Pons (tissue), 1 donor: ENCODE results near the gene TOMM40L.

Source experiments
- DNase-seq: peaks from one replicate; pipeline ENCODE4 v3.0.0-alpha.2; 2016; ENCODE audit warnings: low spot score

Gene TOMM40L

DNA sequence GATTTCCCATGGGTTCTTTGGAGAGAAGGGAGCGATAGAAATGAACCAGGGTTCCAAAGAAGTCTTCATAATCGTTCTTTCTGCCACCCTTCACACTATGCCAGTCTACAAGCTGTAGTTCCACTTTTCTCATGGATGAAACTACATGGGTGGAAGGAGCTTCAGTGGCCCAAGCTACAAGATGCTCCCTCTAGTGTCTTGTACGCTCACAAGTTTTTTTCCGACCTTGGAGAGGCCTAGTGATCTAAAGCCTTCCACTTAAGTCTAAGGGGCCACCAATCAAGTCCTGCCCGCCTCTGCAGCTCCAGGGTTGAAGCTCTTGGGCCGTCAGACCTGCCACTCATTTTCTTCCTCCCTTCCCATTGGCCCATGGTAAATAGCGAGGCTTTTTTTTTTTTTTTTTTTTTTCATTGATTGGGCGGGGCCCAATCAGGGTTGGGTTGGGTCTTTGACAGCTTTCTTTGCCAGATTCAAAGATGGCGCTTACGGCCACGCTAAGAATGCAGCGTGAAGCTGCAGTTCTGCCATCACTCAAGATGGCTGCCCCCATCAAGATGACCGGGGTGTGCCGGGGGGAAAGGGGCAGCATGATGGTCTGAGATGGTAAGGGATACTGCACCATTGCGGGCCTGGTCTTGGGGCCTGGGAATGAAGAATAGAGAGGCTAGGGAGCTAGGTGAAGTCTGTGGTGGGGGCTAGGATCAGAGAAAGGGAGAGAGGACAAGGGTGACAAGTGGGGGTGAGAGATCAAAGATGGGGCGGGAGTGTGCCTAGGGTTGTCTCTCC lies at the start of gene TOMM40L:
Gene TOMM40L (plus strand): TSS at position 527 of the 786 bp plus-strand sequence. CDS start 430 bp downstream, outside the sequence.
- peak; percentile 99 for DNase-seq

DNA sequence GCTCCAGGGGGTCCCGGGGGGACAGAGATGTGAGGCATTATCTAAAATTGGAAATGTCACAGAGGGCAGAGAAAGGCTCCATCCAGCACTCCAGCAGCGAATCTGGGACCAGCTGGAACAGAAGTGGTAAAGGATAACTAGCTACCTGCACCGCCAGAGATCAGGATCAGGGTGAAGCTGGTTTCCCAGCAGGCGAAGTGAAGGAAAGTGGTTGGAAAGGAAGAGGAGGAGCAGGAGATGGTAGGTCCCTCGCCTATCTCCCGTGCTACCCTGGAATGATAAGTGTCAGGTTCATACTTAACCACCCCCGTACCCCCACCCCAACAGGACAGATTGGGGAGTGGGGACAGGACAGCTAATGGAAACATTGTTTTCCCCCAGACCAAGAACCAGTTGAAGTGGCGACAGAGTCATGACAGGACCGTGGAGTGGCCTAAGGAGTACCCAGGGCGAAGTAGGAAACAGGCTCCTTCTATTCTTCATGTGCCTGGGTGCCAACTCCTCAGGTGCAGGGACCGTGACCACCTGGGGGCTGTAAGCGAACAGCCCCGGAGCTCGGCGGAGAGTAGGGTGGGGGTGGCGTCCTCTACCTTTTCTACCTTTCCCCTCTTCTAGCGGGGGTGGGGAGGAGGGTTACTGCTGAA lies 49.3 kb upstream of the TOMM40L start:
- DNase-seq, result no peak

DNA sequence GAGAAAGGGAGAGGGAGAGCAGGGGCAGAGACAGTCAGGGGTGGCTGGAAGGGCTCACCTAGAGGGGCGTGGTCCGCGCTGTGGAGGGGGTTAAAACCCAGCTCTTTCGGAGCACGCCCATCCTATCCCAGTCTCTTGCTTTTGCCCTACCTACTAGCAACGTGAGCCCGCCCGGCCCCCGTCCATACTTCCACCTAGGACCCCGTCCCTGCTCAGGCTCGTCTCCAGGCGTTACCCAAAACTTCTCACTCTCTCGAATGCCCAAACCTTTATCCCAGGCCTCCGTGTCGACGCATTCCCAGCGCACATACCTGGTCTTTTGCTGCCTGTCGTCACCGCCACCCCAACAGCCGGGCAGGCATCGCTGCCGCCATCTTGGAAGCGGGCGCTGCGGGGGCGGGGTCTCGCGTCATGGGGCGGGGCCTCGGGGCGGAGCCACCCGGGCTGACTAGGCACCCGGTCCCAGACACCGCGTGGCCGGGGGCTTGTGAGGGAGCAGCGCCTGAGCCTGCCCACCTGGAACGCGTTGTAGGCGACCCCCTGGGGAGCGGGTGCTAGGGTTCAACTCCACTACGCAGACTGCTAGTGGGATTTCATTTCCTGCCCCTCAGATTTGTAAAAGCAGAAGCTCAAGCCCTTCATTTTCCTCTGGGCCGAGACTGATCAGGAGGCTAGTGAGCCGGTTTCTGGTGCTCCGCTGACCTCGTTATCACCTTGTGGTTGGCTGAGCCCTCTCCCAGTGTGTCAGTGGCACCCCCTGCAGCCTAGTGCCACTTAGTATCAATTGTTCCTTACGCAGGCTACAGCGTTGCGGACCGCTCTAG lies 48.5 kb upstream of the TOMM40L start, which contains the start of gene B4GALT3:
Gene B4GALT3 (minus strand): TSS at position 396 of the 824 bp plus-strand sequence. CDS start 1,447 bp downstream, outside the sequence.
- DNase-seq, result peak; percentile 75

DNA sequence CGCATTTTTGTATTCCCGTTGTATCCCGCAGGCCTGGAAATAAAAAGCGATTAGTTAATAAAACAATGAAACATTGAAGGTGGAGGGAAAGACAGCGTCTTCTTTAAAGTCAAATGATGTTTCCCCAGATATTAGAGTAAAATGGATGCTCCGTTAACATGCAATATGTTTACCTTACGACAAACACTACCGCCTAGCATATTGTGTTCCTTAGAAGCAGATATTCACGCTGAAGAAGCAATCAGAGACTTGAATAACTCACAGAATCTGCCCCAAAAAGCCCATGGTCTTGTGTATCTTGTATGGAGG lies 48.0 kb upstream of the TOMM40L start:
- no peak for DNase-seq

DNA sequence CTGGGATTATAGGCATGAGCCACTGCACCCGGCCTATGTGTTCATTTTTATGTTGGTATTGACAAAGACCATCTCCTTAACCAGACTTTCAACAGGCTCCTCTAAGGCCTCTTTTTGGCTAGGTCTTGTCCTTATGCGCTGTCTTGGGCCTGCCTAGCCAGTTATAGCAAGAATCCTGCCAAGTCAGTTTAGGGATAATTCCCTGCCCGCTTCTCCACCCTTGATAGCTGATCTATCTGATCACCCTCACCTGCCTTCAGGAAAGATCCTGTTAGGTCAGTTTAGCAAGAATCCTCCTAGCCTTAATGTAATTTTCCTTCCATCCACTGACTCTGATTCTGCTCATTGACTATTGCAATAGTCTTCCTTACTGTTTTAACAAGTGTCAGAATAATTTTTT lies 46.2 kb upstream of the TOMM40L start:
- no peak for DNase-seq

DNA sequence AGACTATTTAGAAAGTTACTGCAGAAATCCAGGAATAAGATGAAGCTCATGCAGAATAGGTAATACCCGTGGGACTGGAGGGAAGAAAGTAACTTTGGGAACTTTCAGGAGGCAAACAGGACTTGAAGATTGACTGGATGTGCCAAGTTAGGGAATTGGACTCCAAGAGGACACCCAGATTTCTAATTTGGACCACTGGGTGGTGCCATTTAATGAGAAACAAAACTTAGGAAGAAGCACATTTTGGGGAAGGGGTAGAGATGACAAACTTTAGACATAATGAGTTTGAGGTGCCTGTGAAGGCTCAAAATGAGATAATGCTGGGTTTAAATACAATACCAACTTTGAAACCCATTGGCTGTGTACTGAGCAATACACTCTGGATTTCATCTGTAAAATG lies 45.2 kb upstream of the TOMM40L start:
- no peak for DNase-seq

DNA sequence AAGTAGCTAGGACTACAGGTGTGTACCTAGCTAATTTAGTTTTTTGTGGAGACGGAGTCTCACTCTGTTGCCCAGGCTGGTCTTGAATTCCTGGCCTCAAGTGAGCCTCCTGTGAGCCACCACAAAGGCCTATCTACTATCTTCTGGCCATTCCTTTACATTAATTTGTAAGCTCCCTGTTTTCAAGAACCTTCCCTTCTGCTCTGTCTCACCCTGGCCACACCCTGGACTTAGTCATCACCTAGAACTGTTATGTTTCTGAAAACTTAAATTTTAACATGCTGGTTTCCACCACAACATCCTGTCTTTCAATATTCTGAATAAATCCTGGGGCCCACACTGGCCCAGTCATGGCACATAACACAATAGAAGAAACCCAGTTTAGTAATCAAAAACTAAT lies 43.6 kb upstream of the TOMM40L start:
- no peak for DNase-seq

DNA sequence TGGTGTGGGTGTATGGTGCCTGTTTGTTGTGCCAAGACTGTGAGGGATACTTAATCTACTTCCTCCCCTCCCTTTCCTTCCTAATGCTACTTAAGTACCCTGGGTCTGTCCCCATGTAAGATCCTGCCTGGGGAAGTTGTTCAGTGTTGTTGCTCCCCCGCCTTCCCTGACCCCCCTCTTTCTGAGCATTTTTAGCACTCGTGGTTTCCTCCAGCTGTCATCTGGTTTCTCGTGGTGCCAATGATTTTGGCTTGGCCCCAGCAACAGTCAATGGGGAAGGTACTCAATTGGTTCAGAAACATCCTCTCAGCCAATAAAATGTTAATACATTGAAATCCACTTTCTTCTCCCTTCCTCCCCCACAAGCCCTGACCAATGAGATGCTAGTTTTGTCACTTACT lies 40.6 kb upstream of the TOMM40L start:
- DNase-seq, result peak; percentile 91

DNA sequence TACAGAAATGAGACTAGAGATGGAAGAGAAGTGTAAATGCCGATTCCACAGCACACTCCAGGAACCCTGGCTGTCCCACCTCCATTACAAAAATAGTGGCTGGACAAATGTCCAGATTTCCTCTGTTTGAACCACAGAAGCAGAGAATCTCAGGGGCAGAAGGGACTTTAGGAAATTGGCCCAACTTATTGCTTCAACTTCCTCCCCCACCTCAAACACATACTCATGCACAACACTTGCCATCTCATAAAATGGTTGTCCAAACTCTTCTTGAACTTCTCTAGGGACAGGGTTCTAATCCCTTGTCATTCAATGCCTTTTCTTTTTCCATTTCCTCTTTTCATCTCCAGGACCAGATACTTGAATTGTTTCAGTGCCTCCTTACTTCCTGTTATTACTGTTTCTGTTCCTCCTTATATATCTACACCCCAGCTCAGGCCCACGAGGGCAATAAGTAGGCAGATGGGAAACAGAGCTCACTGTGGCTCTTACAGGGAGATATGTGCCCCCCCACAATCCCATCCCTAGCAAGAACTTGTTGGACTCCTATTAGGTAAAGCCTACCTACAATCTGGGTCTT lies 40.0 kb upstream of the TOMM40L start:
- DNase-seq, result peak; percentile 85

DNA sequence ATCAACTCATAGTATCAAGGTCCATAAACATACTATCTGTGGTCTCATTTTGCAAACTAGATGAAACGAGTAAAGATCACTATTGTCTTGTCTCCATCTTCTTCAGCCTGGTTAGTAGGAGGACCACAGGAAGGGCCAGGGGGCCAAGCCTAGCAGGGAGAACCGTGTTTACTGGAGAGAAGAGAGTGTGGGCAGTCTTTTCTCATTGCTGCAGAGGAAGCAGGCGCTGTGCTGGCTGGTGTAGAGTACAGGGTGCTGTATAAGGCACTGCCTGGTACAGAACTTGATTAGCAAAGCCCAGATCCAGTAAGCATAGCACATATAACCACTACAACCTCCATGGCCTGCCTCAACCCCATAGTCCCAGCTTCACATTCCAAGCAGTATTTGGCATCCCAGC lies 38.5 kb upstream of the TOMM40L start:
- no peak for DNase-seq

DNA sequence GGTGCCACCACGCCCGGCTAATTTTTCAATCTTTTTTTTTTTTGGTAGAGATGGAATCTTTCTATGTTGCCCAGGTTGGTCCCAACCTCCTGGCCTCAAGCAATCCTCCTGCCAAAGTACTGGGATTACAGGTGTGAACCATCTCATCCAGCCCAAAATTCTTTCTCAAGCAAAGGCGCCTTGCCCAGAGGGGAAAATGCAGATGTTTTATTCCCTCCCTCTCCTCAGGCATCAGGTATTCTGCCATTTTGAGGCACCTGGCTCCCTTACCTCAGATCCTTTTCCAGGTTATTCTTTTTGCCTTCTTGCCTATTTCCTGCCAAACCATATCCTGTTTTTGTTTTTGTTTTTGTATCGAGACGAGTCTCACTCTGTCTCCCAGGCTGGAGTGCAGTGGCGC lies 37.5 kb upstream of the TOMM40L start:
- DNase-seq, result no peak

DNA sequence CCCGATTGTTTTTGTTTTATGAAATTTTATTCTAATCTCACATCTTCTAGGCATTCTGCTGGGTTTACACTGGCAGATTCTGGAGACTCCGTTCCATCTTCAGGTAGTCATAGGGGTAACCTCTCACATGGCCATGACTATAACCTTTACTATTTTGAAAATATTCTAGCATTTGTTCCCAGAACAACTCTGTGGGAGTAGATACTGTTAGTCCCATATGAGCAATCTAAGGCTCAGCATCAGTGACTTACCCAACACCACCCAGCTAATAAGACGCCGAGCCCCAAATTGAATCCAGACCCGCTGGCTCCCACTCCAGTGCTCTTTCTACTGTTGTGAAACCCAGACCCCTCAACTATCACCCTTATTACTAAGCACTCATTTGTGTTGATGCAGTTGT lies 36.8 kb upstream of the TOMM40L start:
- no peak for DNase-seq

DNA sequence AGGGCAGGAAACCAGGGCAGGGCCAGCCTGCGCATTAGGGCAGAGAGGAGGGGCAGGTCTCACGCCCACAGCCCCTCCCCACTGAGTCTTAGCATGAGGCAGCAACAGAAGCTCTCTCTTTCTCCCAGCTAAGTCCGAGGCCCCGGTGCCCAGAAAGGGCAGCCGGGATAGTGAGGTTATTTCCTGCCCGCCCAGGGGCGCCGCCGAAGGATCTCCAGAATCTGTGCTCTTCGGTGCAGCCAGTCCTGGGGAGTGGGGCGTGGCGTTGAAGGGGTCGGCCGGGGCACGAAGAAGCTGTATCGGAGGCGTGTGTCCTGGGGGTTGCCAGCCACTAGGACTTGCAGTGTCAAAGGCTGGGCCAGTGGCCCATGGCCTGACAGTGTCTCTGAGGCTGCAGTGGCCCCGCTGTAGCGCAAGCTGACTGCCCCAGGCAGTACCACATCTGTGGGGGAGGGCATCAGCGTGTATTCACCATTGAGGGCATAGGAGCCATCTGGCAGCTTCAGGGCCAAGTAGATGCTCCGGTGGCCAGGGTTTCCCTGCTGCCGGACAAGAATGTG lies 34.8 kb upstream of the TOMM40L start:
- DNase-seq, result peak; percentile 76

DNA sequence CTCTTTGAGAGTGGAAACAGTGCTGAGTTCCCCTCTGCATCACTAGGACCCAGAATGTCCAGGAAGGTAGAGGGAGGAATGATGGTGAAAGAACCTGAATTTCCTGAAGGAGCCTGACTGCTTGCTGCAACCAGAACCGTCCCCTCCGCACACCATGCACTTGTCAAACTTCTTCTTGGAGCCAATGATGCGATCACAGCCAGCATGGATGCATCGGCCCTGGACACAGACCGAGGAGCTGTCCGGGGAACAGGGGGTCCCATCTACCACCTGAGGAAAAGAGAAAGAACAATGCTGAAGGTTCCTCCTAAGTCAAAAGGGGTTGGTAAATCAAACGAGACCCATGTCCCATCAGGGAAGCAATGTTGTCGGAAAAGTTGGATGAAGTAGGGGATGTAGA lies 33.9 kb upstream of the TOMM40L start:
- DNase-seq, result no peak

DNA sequence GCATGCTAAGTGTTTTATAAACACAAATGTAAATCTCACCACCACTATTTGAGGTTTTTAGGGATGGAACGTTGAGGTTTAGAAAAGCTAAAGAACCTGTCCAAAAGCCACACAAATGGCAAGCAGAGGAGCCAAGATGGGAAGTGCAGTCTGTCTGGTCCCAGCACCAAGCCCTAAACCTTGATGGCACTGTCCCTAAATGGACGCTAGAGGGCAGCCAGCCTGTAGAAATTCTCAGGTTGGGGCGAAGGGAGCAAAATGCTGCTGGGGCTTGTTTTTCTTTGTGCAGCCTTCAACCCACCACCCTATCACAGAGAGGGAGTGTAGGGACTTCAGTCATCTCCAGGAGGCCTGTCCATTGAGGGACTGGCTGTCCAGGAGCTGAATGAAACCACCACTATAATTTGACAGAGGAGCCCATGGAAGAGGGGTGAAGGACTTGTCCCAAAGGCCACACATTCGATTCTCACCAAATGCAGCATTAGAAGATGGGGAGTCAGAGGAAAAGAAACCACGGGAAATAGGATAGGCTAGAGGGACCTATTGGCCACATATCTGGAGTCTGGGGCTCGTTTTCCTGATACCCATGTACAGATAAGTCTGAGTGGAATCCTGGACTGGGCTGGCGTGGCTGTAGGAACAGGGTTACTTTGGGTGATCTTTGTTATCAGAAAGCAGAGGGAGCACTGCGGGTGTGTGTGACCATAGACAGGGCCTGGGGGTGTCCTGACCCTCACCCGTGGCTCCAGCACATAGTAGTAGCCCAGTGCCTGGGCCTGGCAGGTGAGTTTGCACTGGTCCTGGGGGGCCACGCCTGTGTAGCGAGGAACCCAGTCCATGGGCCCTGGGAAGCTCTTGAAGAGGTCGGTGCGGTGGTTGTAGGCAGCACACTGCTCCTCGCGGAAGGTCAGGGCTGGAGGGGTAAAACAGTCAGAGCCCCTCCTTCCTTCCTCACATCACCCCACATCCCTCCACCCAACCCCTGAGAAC lies 33.1 kb upstream of the TOMM40L start:
- peak; percentile 92 for DNase-seq

DNA sequence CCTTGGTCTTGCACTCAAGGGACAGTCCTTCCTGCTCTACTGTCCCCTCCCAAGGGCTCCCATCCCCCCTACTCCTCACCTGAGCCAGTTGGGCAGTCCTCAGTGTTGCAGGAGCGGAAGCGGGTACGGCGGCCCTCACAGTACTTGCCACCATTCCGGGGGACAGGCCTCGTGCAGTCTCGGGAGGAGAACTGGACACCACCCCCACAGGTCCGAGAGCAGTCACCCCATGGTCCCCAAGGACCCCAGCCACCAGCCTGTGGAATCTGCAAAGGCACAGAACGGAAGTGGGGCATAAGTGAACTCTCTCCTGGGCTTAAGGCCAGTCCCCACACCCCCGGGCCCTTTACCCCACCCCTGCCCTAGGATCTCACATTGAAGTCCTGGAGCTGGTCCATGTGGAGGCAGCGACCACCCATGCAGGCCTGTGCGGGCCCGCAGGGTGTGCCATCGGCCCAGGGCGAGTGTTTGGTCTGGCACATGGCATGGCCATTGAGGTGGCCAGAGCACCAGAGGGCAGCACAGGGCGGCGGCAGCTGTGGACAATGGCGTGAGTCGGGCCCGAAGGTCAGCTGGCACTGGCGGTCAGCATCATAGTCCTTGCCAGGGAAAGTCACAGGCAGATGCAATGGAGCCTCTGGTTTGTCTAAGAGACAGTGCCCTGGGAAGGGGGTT lies 32.2 kb upstream of the TOMM40L start:
- peak; percentile 91 for DNase-seq

DNA sequence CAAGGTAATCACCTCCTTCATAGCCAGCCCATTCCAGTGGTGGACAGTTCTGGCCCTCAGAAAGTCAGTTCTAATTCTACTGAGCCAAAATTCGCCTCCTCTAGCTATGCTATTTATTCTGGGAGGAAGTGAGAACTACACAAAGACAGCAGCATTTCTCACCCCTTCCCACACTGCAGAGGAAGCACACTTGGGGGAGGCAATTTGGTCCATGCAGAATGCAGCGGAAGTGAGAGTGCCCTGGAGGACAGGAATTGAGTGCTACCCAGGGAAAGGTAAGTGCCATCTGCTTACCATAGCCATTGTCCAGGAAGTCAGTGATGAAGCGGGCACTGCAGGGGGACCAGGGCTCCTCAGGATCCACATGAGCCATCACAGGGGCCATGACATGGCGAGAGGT lies 30.7 kb upstream of the TOMM40L start:
- peak; percentile 78 for DNase-seq

DNA sequence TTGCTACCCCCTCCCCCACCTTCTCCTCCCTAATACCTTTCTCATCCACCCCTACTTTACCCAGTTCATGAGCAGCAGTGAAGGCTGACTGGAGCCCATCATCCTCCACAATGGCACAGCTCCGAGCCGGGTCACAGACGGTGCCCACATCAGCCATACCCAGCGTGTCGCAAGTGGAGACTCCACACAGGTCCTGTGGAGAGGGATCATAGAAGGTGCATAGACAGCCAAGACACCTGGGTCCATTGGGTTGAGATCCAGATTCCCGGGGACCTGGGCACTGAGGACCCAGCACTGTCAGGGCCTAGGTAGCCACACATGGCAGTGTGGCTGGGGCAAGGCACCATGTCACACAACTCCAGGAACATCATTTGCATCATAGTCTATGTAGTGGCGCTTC lies 29.7 kb upstream of the TOMM40L start:
- DNase-seq, result no peak

DNA sequence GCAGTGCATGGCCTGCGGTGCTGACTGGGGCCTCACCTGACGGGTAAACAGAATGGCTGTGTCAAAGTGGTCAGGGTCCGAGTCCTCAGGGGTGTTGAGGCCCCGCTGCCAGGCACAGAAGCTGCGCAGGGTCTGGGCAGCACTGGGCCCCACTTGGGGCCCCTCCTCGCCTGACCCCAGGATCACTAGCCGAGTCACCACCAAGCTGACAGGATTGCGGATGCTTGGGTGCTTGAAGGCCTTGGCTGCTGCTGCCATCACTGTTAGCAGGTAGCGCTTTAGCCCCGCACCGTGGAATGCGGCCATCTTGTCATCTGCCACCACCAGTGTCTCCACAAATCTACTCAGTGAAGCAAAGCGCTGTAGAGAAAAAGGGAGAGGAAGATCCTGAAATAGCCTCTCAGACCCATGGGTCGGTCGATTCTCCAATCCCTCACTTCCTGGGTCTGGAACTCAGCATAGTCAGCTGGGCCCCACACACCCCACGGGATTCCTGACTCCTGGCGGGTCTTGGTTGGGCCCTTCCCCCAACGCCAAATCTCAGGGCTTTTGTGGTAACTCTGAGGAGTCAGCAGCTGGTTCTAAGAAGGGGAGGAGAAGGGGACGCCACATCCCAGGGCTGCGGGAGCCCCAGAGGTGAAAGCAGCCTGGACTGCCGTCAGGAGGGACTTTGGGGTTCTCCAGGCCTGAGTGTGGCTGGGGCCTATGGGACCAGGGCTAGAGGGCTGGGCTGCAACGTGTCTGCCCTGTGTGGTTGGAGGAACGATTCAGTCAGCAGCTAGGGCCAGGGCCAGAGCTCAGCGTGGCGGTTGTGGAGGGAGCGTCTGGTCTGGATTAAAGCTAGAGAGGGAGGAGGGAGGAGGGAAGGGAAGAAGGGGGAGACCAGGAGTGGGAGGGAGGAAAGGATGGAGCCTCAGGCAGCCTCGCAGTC lies 29.1 kb upstream of the TOMM40L start:
- no peak for DNase-seq
